HL-60 (cell line): ENCODE data around the gene TRPV5.

ENCODE experiments used
- DNase-seq, 2 experiments: peaks; one replicate each; pipeline ENCODE4 v3.0.0-alpha.2; 2010 to 2020; ENCODE audit warnings: low read depth in 1 of 2, low spot score in 1 of 2
- H3K27ac ChIP-seq: fragments of 250-450 bp; sonication (Bioruptor Pico); replicated peaks from 2 replicates; pipeline ENCODE4 v1.5.1; 2020; ENCODE audit warnings: mild to moderate bottlenecking, moderate library complexity
- H3K27me3 ChIP-seq: fragments of 250-450 bp; sonication (Bioruptor Pico); 2 replicates; pipeline ENCODE4 v1.5.1; 2021; ENCODE audit warnings: mild to moderate bottlenecking, moderate library complexity; ENCODE audit not compliant: insufficient read depth, poor library complexity, severe bottlenecking
- H3K4me3 ChIP-seq: replicated peaks from 2 replicates; pipeline ENCODE4 v1.5.1; 2011; ENCODE audit warnings: mild to moderate bottlenecking, control low read depth, low read length; ENCODE audit not compliant: insufficient read depth
- CTCF ChIP-seq: IDR thresholded peaks from one replicate; pipeline ENCODE4 v1.5.1; 2011; ENCODE audit warnings: low read length, control low read depth, inconsistent platforms; ENCODE audit not compliant: insufficient read depth
- GABPA ChIP-seq: IDR thresholded peaks from 2 replicates; pipeline ENCODE4 v1.6.1; 2012; ENCODE audit warnings: low read depth
- POLR2AphosphoS5 ChIP-seq: IDR thresholded peaks from 2 replicates; pipeline ENCODE4 v1.6.1; 2012; ENCODE audit warnings: low read depth
- REST ChIP-seq: IDR thresholded peaks from 2 replicates; pipeline ENCODE4 v1.6.1; 2012; ENCODE audit warnings: low read depth; ENCODE audit not compliant: insufficient replicate concordance
- SPI1 ChIP-seq: IDR thresholded peaks from 2 replicates; pipeline ENCODE4 v1.6.1; 2012; ENCODE audit warnings: low read depth, mild to moderate bottlenecking, borderline replicate concordance

Gene TRPV5

GRCh38 chr7:142871260-142872105, 62.1 kb downstream of the TRPV5 start:
- no peak for DNase-seq
- Histone ChIP-seq H3K27ac (no peak overlapping the region), H3K27me3 (no peaks in the 10 kb centered on the region), H3K4me3 (no peak overlapping the region)
- no peak for TF ChIP-seq REST
- TF ChIP-seq GABPA, result no peak
- no peak for TF ChIP-seq CTCF
- no peak for TF ChIP-seq POLR2AphosphoS5
- TF ChIP-seq SPI1, result no peak

GRCh38 chr7:142870566-142871259, 62.8 kb downstream of the TRPV5 start:
- Histone ChIP-seq H3K27me3 (no peaks in the 10 kb centered on the region), H3K27ac (no peak overlapping the region), H3K4me3 (no peak overlapping the region)
- DNase-seq, result no peak
- TF ChIP-seq SPI1 (no peak), GABPA (no peak), CTCF (no peak), REST (no peak), POLR2AphosphoS5 (no peak)

- Histone ChIP-seq H3K4me3 (no peak overlapping the region), H3K27ac (no peak overlapping the region), H3K27me3 (no peaks in the 10 kb centered on the region)
- TF ChIP-seq POLR2AphosphoS5 (no peak), CTCF (no peak), SPI1 (no peak), GABPA (no peak), REST (no peak)
- DNase-seq, result no peak
Observed at GRCh38 chr7:142870147-142870559, 63.4 kb downstream of the TRPV5 start.
